ENCODE results near the gene PRKCH. TPM values are rescaled to one million over a fixed set of nuclear protein-coding genes. Genes with fewer than 3 reads are reported as not detected.

Gene PRKCH
- total RNA-seq, 2 donors from 2014 or later, result 24.6 to 73.6 TPM

DNA sequence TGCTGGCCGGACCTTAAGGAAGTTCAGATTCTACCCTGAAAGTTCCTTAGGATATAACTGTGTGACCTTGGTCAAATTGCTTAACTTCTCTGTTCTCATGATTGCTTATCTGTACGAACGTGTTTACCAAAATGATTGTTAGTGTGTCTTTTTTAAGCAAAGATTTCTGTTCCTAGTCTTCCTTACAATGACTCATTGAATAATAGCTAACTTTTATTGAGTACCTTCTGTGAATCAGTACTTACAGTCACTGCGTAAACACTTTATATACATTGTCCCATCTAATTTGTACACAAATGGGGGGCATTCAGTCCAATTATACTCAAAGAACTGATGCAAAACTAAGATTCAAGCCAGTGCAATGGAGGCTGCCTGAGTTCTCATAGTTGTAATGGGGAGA, 36.0 kb upstream of the PRKCH start:
- ATAC-seq (ENCODE audit: insufficient number of reproducible peaks, low FRiP score, low read depth), result no peak
- Histone ChIP-seq H3K36me3 (no peaks in the 10 kb centered on the region), H3K4me3 (no peak overlapping the region), H3K9me3 (peaks cover 5% of the 10 kb centered on the region), H3K27ac (no peak overlapping the region), H3K4me1 (ENCODE audit: control insufficient read depth in 1 of 2, low read depth in 2 of 2) (peaks cover 5 to 10% of the 10 kb centered on the region in 2 donors), H3K27me3 (replicated peaks; ENCODE audit: insufficient read depth) (no peaks in the 10 kb centered on the region)
- DNase-seq (ENCODE audit: low spot score), result no peak
- TF ChIP-seq, protein P1, sequence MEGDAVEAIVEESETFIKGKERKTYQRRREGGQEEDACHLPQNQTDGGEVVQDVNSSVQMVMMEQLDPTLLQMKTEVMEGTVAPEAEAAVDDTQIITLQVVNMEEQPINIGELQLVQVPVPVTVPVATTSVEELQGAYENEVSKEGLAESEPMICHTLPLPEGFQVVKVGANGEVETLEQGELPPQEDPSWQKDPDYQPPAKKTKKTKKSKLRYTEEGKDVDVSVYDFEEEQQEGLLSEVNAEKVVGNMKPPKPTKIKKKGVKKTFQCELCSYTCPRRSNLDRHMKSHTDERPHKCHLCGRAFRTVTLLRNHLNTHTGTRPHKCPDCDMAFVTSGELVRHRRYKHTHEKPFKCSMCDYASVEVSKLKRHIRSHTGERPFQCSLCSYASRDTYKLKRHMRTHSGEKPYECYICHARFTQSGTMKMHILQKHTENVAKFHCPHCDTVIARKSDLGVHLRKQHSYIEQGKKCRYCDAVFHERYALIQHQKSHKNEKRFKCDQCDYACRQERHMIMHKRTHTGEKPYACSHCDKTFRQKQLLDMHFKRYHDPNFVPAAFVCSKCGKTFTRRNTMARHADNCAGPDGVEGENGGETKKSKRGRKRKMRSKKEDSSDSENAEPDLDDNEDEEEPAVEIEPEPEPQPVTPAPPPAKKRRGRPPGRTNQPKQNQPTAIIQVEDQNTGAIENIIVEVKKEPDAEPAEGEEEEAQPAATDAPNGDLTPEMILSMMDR (IDR thresholded peaks at IDR 0.05), result no peak

- Histone ChIP-seq H3K4me1 (ENCODE audit: control insufficient read depth in 1 of 2, low read depth in 2 of 2) (peaks cover 5 to 9% of the 10 kb centered on the region in 2 donors), H3K9me3 (peaks cover 5% of the 10 kb centered on the region), H3K4me3 (no peak overlapping the region), H3K27ac (no peak overlapping the region), H3K27me3 (replicated peaks; ENCODE audit: insufficient read depth) (no peaks in the 10 kb centered on the region), H3K36me3 (no peaks in the 10 kb centered on the region)
- DNase-seq (ENCODE audit: low spot score) (no peak), ATAC-seq (ENCODE audit: insufficient number of reproducible peaks, low FRiP score, low read depth) (no peak)
- TF ChIP-seq, protein P1 (IDR thresholded peaks at IDR 0.05), result no peak
Observed at GRCh38 chr14:61287196-61287595, 34.2 kb upstream of the PRKCH start.

GRCh38 chr14:61288228-61288627, 33.2 kb upstream of the PRKCH start:
- H3K4me3 ChIP-seq, result no peak overlapping the region
- H3K36me3 ChIP-seq, result no peaks in the 10 kb centered on the region
- no peaks in the 10 kb centered on the region for H3K9me3 ChIP-seq
- no peak for DNase-seq (ENCODE audit: low spot score)
- no peaks in the 10 kb centered on the region for H3K27me3 ChIP-seq (replicated peaks; ENCODE audit: insufficient read depth)
- ATAC-seq (ENCODE audit: insufficient number of reproducible peaks, low FRiP score, low read depth), result no peak
- no peak overlapping the region for H3K27ac ChIP-seq
- TF ChIP-seq, protein P1 (IDR thresholded peaks at IDR 0.05), result no peak
- peaks cover 5 to 9% of the 10 kb centered on the region in 2 donors for H3K4me1 ChIP-seq (ENCODE audit: control insufficient read depth in 1 of 2, low read depth in 2 of 2)

- H3K4me1 ChIP-seq (ENCODE audit: control insufficient read depth in 1 of 2, low read depth in 2 of 2), result peaks cover 5 to 9% of the 10 kb centered on the region in 2 donors
- H3K27ac ChIP-seq, result no peak overlapping the region
- TF ChIP-seq, protein P1 (IDR thresholded peaks at IDR 0.05), result no peak
- ATAC-seq (ENCODE audit: insufficient number of reproducible peaks, low FRiP score, low read depth), result no peak
- H3K27me3 ChIP-seq (replicated peaks; ENCODE audit: insufficient read depth), result no peaks in the 10 kb centered on the region
- no peak for DNase-seq (ENCODE audit: low spot score)
- H3K4me3 ChIP-seq, result no peak overlapping the region
- H3K9me3 ChIP-seq, result no peaks in the 10 kb centered on the region
- H3K36me3 ChIP-seq, result no peaks in the 10 kb centered on the region
Observed at GRCh38 chr14:61288720-61289119, 32.7 kb upstream of the PRKCH start.

- Histone ChIP-seq H3K27me3 (replicated peaks; ENCODE audit: insufficient read depth) (no peaks in the 10 kb centered on the region), H3K27ac (no peak overlapping the region), H3K4me1 (ENCODE audit: control insufficient read depth in 1 of 2, low read depth in 2 of 2) (peaks cover 3 to 7% of the 10 kb centered on the region in 2 donors), H3K4me3 (no peak overlapping the region), H3K36me3 (no peaks in the 10 kb centered on the region), H3K9me3 (no peaks in the 10 kb centered on the region)
- DNase-seq (ENCODE audit: low spot score) (no peak), ATAC-seq (ENCODE audit: insufficient number of reproducible peaks, low FRiP score, low read depth) (no peak)
- TF ChIP-seq, protein P1 (IDR thresholded peaks at IDR 0.05), result no peak
Observed at GRCh38 chr14:61290701-61291100, 30.7 kb upstream of the PRKCH start.

Measured in thoracic aorta (tissue), 2 donors.